Adrenal gland (tissue), 5 donors: ENCODE measurements around the gene TBC1D22A.

Experiments
- POLR2A ChIP-seq, 2 donors: fragments of 450-650 bp; IDR thresholded peaks; one replicate each; pipeline ENCODE4 v1.6.1; 2017; ENCODE audit warnings: antibody characterized with exemption in 2 of 2, mild to moderate bottlenecking in 2 of 2, moderate library complexity in 1 of 2
- TF ChIP-seq, protein P1 (sequence below), 6 experiments: fragments of 450-650 bp in 4 of 6; fragments of 200-600 bp in 2 of 6; sonication (generic) in 1 of 6; IDR thresholded peaks; 1 replicate in 5 of 6; 2 replicates in 1 of 6; pipeline versions ENCODE4 v1.5.1 to v1.8.0; 2016 to 2021; ENCODE audit warnings: antibody characterized with exemption in 6 of 6, mild to moderate bottlenecking in 2 of 6, moderate library complexity in 1 of 6
- donor health status: DM: no; HTN: no; CAD: no.

DNA sequence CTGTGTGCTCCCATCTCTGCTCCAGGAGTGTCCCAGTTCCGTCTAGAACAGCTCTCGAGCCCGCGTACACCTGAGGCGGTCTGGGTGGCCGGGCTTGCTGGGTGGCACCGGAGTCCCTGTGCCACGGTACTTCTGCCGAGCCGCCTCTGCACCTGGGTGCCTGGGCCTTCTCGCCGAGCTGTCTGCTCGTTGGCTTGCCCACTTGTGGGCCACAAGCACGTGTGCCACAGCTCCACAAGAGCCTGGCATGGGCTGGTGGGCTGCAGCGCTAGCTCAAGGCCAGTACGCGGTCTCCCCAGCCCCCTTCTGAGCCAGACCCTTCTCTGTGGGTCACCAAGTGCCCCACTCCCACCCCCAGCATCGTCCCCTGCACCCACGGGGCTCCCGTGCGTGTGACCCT is 388.0 kb downstream of the TBC1D22A start:
- TF ChIP-seq POLR2A (IDR thresholded peaks at IDR 0.05) = no peak
- TF ChIP-seq, protein P1, sequence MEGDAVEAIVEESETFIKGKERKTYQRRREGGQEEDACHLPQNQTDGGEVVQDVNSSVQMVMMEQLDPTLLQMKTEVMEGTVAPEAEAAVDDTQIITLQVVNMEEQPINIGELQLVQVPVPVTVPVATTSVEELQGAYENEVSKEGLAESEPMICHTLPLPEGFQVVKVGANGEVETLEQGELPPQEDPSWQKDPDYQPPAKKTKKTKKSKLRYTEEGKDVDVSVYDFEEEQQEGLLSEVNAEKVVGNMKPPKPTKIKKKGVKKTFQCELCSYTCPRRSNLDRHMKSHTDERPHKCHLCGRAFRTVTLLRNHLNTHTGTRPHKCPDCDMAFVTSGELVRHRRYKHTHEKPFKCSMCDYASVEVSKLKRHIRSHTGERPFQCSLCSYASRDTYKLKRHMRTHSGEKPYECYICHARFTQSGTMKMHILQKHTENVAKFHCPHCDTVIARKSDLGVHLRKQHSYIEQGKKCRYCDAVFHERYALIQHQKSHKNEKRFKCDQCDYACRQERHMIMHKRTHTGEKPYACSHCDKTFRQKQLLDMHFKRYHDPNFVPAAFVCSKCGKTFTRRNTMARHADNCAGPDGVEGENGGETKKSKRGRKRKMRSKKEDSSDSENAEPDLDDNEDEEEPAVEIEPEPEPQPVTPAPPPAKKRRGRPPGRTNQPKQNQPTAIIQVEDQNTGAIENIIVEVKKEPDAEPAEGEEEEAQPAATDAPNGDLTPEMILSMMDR (IDR thresholded peaks at IDR 0.05) = no peak
